HG02623 (cell line): Measurements from ENCODE around the gene PRSS16.
"Not testable (repeated sequence)": the region's sequence is repeated elsewhere in the genome, so short reads cannot be mapped to it uniquely, and the experiment has no call there.

ENCODE experiments used
- ATAC-seq: cut with Tn5 transposase; IDR thresholded peaks from one replicate; pipeline ENCODE4 v1.9.1; 2021; ENCODE audit warnings: moderate library complexity; ENCODE audit not compliant: unreplicated experiment

PRSS16 gene

GRCh38 chr6:27247133-27247836 lies at the start of gene PRSS16:
Gene PRSS16 (plus strand): TSS chr6:27247701. CDS start chr6:27247738, 37 bp downstream.
- ATAC-seq = no peak

DNA sequence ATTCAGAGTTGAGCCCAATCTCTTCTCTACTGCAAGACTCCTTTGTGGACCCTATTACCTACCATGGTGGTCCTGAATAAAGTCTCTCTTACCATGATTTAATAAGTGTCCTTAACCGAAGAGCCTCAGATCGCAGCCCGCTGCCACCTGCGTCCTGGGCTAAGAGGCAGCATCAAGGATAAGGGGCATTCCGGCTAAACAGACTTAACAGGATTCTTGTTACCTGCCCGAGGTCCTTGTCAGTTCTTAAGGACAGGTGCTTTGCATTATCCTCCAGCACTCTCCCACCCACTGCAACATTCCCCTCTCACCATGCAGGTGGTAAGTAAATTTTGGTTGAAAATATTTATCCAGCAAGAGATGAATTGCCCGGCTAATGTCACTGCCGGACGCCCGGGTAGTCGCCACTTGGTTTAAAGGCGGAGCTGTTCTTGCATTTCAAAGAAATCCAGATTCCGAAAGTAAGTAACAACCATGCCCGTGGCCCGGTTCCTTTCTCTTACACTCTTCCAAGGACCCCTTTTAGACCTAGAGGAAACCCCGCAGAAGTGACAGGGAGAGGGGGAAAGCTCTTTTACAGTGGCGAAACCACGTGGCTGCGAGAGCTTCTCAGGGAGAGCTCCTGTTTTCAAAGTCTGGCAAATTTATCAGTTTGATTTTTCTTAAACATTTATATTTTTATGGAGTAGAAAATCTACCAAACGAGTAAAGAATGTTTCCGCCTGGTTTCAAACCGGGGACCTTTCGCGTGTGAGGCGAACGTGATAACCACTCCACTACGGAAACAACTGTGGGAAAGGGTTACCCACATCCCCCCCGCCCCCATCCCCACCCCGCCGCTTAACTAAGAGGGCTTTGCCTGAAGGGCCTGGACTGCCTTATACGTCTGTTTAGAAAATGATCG lies 41.9 kb upstream of the PRSS16 start:
- no peak for ATAC-seq

DNA sequence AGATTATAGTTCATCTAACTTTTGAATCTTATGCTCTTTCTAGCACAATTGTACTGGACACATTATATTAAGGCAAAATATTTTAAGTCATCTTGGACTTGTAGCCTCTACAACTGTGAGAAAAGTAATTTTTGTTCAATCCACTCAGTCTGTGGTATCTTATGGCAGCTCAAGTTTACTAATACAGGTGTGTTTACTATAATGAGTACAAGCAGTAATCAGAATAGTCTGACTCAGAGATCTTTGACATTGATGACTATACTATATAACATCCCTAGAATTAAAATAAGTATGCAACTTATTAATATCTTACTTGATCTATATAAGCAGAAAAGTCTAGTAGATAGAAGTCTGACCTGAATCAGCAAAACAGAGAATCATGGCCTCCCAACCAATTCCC lies 40.7 kb upstream of the PRSS16 start:
- ATAC-seq = no peak

DNA sequence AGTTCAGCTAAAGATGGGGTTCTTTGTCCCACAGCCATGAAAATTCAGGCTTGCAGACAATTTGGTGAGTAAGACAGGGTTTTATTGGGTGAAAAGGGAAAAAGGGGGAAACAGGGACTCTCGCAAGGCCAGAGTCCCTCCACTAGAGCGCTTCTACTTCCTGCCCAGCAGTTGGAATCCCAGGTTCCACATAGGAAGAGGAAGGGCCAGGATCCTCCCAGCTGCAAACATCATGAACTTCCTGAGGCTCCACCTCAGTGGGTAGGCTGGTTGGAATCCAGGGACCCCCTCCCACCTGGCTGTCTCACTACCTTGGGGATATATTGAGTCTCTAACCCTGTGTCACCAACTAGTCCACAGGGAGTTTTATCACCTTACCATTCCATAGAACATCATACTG lies 39.5 kb upstream of the PRSS16 start:
- no peak for ATAC-seq

DNA sequence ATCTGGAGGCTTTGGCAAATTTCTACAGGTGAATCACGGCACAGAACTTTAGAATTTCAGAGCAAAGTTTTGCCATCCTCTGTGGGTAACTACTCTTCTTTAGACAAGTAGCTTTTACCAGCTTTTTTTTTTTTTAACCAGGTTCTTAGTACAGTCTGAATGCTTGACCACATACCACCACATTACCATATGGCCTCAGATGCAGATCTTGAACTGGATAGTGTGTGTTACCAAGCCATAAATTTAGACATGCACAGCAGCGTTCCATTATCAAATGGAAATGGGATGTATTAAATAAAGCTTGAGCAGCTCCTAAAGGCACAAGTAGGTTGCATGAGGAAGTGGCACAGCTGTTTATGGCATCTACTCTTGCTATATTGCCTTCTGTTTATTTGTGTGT lies 38.3 kb upstream of the PRSS16 start:
- no peak for ATAC-seq

DNA sequence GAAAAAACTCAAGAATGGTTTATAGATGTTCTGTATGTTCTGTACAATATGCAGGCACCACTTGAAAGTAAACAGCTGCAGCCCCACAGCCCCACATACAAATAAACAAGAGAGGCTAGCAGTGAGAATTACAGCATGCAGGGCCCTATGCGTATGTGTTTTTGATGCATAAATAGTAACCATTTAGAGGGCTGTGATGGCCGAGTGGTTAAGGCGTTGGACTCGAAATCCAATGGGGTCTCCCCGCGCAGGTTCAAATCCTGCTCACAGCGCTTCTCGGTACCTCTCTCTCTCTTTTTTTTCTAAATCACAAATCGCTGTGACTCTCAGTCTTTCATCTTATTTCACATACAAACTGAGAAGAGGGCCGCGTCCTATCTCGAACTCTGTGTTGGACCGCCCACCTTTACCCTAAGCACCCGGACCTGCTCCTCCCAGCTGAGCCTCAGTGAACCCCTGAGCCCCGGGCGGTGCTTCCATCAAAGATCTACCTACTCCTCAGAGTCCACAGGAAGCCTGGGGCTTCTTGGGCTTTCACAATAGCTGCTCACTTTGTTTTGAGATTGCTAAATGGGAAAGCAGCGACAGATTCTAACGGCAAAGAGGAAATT lies 37.7 kb upstream of the PRSS16 start:
- ATAC-seq = no peak

- not testable (repeated sequence) for ATAC-seq
Observed at GRCh38 chr6:27213091-27213517, 34.4 kb upstream of the PRSS16 start.

GRCh38 chr6:27213544-27214125 lies 33.9 kb upstream of the PRSS16 start:
- ATAC-seq = no peak

DNA sequence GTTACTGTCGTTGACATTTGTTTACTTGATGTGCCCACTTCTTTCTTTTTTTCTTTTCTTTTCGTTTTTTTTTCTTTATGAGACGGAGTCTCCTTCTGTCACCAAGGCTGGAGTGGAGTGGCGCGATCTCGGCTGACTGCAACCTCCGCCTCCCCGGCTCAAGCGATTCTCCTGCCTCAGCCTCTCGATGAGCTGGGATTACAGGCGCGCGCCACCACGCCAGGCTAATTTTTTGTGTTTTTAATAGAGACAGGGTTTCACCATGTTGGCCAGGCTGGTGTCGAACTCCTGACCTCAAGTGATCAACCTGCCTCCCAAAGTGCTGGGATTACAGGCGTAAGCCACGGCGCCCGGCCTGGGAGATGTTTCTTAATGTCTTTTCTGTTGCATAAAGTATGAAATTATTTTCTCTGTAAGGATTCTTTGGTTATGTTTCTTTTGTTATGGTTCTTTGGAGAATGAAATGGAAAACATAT lies 33.3 kb upstream of the PRSS16 start:
- ATAC-seq = no peak

DNA sequence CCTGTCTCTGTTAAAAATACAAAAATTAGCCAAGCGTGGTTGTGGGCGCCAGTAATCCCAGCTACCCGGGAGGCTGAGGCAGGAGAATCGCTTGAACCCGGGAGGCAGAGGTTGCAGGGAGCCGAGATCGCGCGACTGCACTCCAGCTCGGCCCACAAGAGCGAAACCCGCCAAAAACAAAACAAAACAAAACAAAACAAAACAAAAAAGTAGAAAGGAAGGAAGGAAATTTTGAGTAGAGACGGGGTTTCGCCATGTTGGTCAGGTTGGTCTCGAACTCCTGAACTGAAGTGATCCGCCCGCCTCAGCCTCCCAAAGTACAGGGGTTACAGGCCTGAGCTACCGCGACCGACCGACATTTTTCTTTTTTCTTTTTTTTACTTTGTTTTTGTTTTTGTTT lies 30.6 kb upstream of the PRSS16 start:
- ATAC-seq = no peak

DNA sequence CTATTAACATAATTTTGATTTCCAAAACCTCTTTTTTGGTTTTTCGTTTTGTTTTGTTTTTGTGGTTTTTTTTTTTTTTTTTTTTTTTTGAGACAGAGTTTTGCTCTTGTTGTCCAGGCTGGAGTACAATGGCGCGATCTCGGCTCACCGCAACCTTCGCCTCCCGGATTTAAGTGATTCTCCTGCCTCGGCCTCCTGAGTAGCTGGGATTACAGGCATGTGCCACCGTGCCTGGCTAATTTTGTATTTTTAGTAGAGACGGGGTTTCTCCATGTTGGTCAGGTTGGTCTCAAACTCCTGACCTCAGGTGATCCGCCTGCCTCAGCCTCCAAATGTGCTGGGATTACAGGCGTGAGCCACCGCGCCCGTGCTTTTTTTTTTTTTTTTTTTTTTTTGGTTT lies 24.5 kb upstream of the PRSS16 start:
- not testable (repeated sequence) for ATAC-seq

- no peak for ATAC-seq
Observed at GRCh38 chr6:27224729-27225128, 22.8 kb upstream of the PRSS16 start.

GRCh38 chr6:27228963-27229477 lies 18.5 kb upstream of the PRSS16 start:
- no peak for ATAC-seq

GRCh38 chr6:27230758-27231111 lies 16.8 kb upstream of the PRSS16 start:
- no peak for ATAC-seq

DNA sequence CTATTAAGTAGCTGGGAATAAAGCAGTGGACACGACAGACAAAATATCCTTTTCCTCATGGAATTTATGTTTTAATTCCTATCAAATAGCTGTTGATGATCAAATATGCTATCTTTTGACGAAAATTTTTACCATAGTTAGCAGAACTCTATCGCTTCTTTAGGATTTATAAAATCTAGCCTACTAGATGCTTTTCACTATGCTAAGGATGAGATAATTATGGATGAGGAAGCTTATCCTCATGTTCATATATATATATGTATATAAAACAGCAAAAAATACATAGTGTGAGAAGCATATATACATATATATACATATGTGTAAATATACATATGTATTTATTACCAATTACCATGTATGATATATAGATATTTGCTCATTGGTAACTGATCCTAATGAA lies 12.9 kb upstream of the PRSS16 start:
- ATAC-seq = no peak

GRCh38 chr6:27237089-27237803 lies 10.3 kb upstream of the PRSS16 start:
- no peak for ATAC-seq

DNA sequence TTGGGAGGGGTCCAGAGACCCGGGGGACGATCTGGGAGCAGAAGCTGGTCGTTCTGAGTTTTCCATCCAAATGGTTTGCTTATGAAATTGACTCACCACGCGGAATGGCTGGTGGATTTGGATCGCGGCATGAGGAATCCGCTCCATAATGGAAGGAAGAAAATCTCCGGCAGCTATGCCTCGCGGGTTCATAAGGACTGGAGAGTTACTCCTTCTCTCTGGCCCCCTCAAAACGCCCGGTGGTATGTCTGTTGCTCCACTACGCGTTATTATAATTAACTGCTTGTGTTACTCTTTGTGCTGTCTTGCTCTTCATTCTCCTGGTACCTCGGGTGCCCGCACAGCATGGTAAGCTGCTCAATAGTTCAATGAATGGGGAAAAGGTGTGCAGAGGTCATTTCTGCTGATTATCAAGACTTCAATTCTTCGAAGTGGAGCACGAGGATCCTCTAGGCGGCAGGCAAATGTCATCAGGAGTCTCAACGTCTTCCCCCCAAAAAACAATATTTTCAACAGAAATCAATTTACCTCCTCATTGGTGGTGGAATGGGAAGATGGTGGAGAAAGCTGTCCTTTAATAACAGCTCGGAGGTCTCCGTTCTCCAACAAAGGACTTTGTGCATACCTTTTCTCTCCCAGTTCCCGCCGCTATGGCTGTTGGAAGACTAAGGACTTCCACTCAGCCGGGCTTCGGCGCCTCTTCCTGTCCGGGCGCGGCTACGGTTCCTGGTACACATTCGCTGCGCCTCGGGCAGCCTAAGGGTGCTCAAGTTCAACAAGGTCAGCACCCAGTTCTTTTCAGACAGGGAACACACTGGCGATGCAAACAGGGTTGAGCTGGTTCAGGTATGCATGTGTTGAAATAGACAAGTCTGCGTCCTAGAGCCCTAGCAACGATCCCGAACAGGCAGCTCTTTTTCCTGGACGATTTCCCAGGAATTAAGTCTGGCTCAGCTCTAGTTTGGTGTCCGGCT lies 9.2 kb upstream of the PRSS16 start:
- ATAC-seq = no peak

DNA sequence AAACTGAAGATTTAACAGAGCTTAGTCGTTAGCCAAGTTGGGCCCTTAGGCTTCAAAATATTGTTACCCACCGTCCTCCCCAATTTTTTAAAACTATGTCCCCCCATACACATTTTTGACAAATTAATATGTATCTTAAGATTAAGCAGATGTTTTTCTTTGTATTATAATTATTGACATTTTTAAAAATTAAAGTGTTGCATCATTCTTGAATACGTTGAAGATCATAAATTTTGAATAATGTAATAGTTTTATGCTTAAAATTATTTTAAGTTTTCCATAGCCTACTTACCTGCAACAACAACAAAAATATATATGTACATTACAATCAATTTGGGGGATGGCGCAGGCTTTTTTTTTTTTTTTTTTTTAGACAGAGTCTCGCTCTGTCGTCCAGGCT lies 8.2 kb upstream of the PRSS16 start:
- no peak for ATAC-seq

GRCh38 chr6:27241443-27241842 lies 6.1 kb upstream of the PRSS16 start:
- no peak for ATAC-seq
